Measurements from ENCODE around the gene CBX3.

DNA sequence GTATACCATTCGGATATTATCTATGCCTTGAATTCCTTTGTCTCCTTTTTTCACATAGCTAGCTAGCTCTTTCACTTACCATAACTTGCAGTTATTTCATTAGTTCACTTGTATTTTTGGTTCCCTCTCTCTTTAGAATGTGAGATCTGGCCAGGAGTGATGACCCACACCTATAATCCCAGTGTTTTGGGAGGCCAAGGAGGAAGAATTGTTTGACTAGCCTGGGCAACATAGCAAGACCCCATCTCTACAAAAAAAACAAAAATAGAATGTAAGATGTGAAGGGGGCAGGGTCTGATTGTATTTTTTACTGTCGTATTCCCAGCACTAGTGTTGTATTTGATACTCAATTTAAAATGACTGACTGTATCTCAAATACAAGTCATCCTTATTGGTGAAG, 29.9 kb upstream of the CBX3 start:
- TF ChIP-seq CTCF (conservative IDR thresholded peaks at IDR 0.05; ENCODE audit: low read length) (no peak), EZH2phosphoT487 (IDR thresholded peaks at IDR 0.05; ENCODE audit: borderline replicate concordance, low read depth, low read length) (no peak)
